Osteoblast (primary cell): ENCODE results near the gene ACTRT2. TPM values are rescaled to one million over a fixed set of nuclear protein-coding genes. Genes with fewer than 3 reads are reported as not detected.

Experiments
- DNase-seq: peaks from one replicate; pipeline ENCODE4 v3.0.0; 2011; ENCODE audit warnings: low spot score, mixed read lengths; ENCODE audit not compliant: insufficient read length; ENCODE audit errors: missing footprints
- H2AFZ ChIP-seq: 2 replicates; pipeline ENCODE4 v1.6.0; 2011; ENCODE audit warnings: mild to moderate bottlenecking, low read length
- H3K27ac ChIP-seq: 2 replicates; pipeline ENCODE4 v1.5.1; 2011; ENCODE audit warnings: mild to moderate bottlenecking, low read depth, low read length, moderate library complexity
- H3K27me3 ChIP-seq: 2 replicates; pipeline ENCODE4 v1.6.0; 2012; ENCODE audit warnings: mild to moderate bottlenecking, control low read depth, inconsistent platforms, low read length, moderate library complexity; ENCODE audit not compliant: insufficient read depth
- H3K36me3 ChIP-seq: 2 replicates; pipeline ENCODE4 v1.5.1; 2011; ENCODE audit warnings: mild to moderate bottlenecking, low read length, control low read depth, moderate library complexity; ENCODE audit not compliant: insufficient read depth
- H3K4me1 ChIP-seq: 2 replicates; pipeline ENCODE4 v1.5.1; 2011; ENCODE audit warnings: mild to moderate bottlenecking, low read length, control low read depth, moderate library complexity; ENCODE audit not compliant: insufficient read depth
- H3K4me2 ChIP-seq: 2 replicates; pipeline ENCODE4 v1.6.0; 2011; ENCODE audit warnings: mild to moderate bottlenecking, low read length; ENCODE audit not compliant: insufficient read depth
- H3K4me3 ChIP-seq: fragments of 200-600 bp; sonication (generic); 3 replicates; pipeline ENCODE4 v1.5.1; 2012; ENCODE audit warnings: mild to moderate bottlenecking, low read length, inconsistent platforms; ENCODE audit not compliant: insufficient read depth
- H3K79me2 ChIP-seq: 2 replicates; pipeline ENCODE4 v1.6.0; 2012; ENCODE audit warnings: mild to moderate bottlenecking, low read length, control low read depth, inconsistent platforms; ENCODE audit not compliant: insufficient read depth
- H3K9me3 ChIP-seq: 2 replicates; pipeline ENCODE4 v1.5.1; 2011; ENCODE audit warnings: low read depth, low read length, control low read depth
- H4K20me1 ChIP-seq: 2 replicates; pipeline ENCODE4 v1.6.0; 2012; ENCODE audit warnings: mild to moderate bottlenecking, low read length, control low read depth; ENCODE audit not compliant: insufficient read depth
- CTCF ChIP-seq: IDR thresholded peaks from 2 replicates; pipeline ENCODE4 v1.5.1; 2011; ENCODE audit warnings: mild to moderate bottlenecking, low read depth, low read length, moderate library complexity; ENCODE audit errors: extremely low read depth
- total RNA-seq: library from RNA; depleted of rRNA; stranded (reverse); fragments of >200 nt; gene quantifications from 2 replicates; pipeline ENCODE4 v1.2.3, GENCODE V29; 2012

The ACTRT2 gene
- total RNA-seq, 1 donor: not detected

- no peak overlapping the region for H3K4me3 ChIP-seq
- no peak overlapping the region for H3K4me2 ChIP-seq
- H3K4me1 ChIP-seq: no peaks in the 10 kb centered on the region
- DNase-seq: peak; percentile 62
- no peak overlapping the region for H3K27ac ChIP-seq
- no peaks in the 10 kb centered on the region for H3K9me3 ChIP-seq
- peaks cover 8% of the 10 kb centered on the region for H4K20me1 ChIP-seq
- no peaks in the 10 kb centered on the region for H3K36me3 ChIP-seq
- peaks cover 5% of the 10 kb centered on the region for H3K27me3 ChIP-seq
- TF ChIP-seq CTCF: no peak
- H2AFZ ChIP-seq: no peak overlapping the region
- peaks cover 7% of the 10 kb centered on the region for H3K79me2 ChIP-seq
These were observed 46.0 kb downstream of the ACTRT2 start for GRCh38 chr1:3067301-3067670.

- H3K36me3 ChIP-seq: no peaks in the 10 kb centered on the region
- H3K4me1 ChIP-seq: no peaks in the 10 kb centered on the region
- peak; percentile 89 for DNase-seq
- H4K20me1 ChIP-seq: peaks cover 11% of the 10 kb centered on the region
- H2AFZ ChIP-seq: no peak overlapping the region
- H3K4me2 ChIP-seq: peak overlapping the region; percentile 82
- no peak for TF ChIP-seq CTCF
- H3K4me3 ChIP-seq: peak overlapping the region; percentile 71
- peaks cover 7% of the 10 kb centered on the region for H3K79me2 ChIP-seq
- H3K27me3 ChIP-seq: peaks cover 5% of the 10 kb centered on the region
- no peaks in the 10 kb centered on the region for H3K9me3 ChIP-seq
- H3K27ac ChIP-seq: no peak overlapping the region
These were observed 46.6 kb downstream of the ACTRT2 start for GRCh38 chr1:3067671-3068563.

- Histone ChIP-seq H3K79me2 (peaks cover 7% of the 10 kb centered on the region), H3K27me3 (peaks cover 5% of the 10 kb centered on the region)
- peak; percentile 99 for DNase-seq
These were observed 47.5 kb downstream of the ACTRT2 start, which contains the start of gene PRDM16 for GRCh38 chr1:3068564-3069431. Gene PRDM16, plus strand, starts transcription at chr1:3069203. Its CDS starts 57 bp downstream, at chr1:3069260.

More at GRCh38 chr1:3068564-3069431, 47.5 kb downstream of the ACTRT2 start, which contains the start of gene PRDM16:
- Histone ChIP-seq H2AFZ (peak within 1 kb of the TSS; percentile 65), H4K20me1 (peaks cover 11% of the 10 kb centered on the region), H3K4me3 (peak within 1 kb of the TSS; percentile 80), H3K27ac (no peak within 1 kb of the TSS), H3K9me3 (no peaks in the 10 kb centered on the region), H3K4me1 (no peaks in the 10 kb centered on the region), H3K36me3 (no peaks in the 10 kb centered on the region), H3K4me2 (peak within 1 kb of the TSS; percentile 82)
- no peak for TF ChIP-seq CTCF
